Measurements from ENCODE around the gene TSPAN18. TPM values are rescaled to one million over a fixed set of nuclear protein-coding genes. Genes with fewer than 3 reads are reported as not detected.

TSPAN18 gene
- total RNA-seq, 2 experiments from 2014 or later = 1.4 to 2.3 TPM

GRCh38 chr11:44822369-44822768, 95.6 kb downstream of the TSPAN18 start:
- no peak for ATAC-seq
- H3K9me3 Mint-ChIP-seq (ENCODE audit: low read depth) = no peaks in the 10 kb centered on the region
- intact Hi-C loops (cut with DNase I, micrococcal nuclease) = loop anchor here in 1 of 2 experiments (5.0 kb wide), 1 partner anchor 70 kb away; no protein-coding TSS in a partner anchor
- H3K27ac Mint-ChIP-seq = no peak overlapping the region
- DNase-seq = no peak
- H3K4me3 Mint-ChIP-seq = no peak overlapping the region
- ChIA-PET CTCF (interaction anchor here (1.0 to 1.2 kb wide), 2 partner anchors 14 to 93 kb away, joined by 3 to 5 read pairs; no protein-coding TSS in a partner anchor), POLR2A (no interaction called here)
- no peaks in the 10 kb centered on the region for H3K36me3 Mint-ChIP-seq (ENCODE audit: low read depth)
- no peaks in the 10 kb centered on the region for H3K27me3 Mint-ChIP-seq
- no peaks in the 10 kb centered on the region for H3K4me1 Mint-ChIP-seq

- peak; percentile 25 for DNase-seq
- ChIA-PET CTCF (interaction anchor here (0.6 to 1.2 kb wide), 6 partner anchors 14 to 730 kb away, joined by 3 to 5 read pairs (median 4); no protein-coding TSS in a partner anchor), POLR2A (no interaction called here)
- Mint-ChIP-seq H3K27me3 (no peaks in the 10 kb centered on the region), H3K9me3 (ENCODE audit: low read depth) (no peaks in the 10 kb centered on the region), H3K4me3 (no peak overlapping the region), H3K4me1 (no peaks in the 10 kb centered on the region), H3K36me3 (ENCODE audit: low read depth) (no peaks in the 10 kb centered on the region), H3K27ac (no peak overlapping the region)
- peak; percentile 53 for ATAC-seq
- intact Hi-C loops (cut with DNase I, micrococcal nuclease) = loop anchor here in 1 of 2 experiments (5.0 kb wide), 1 partner anchor 69 kb away; no protein-coding TSS in a partner anchor
Observed at GRCh38 chr11:44823006-44823405, 96.2 kb downstream of the TSPAN18 start.

GRCh38 chr11:44823868-44824267, 97.1 kb downstream of the TSPAN18 start:
- CTCF ChIA-PET = interaction anchor here (0.7 to 1.2 kb wide), 6 partner anchors 9 to 112 kb away, joined by 3 to 5 read pairs (median 4); no protein-coding TSS in a partner anchor
- no peak for ATAC-seq

DNA sequence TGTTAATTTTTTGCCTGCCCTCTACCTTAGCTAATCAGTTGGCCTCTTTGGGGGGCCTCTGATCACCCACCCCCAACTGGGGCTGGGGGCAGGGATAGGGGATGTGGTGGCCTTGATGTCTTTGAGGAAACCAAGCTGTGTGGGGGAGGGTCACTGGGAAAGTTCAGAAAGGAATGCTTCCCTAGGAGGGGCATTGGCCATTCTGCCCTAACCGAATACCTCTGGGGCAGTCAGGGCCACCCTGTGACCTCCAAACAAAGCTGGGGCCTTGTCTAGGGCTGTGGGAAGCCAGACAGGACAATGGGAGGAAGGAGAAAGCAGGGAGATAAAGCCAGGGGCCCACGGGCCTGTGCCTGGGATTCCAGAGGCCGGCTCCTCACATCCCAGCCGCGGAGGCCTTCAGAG, 97.5 kb downstream of the TSPAN18 start:
- H3K27ac Mint-ChIP-seq = no peak overlapping the region

More at GRCh38 chr11:44823868-44824267, 97.1 kb downstream of the TSPAN18 start:
- intact Hi-C loops (cut with DNase I, micrococcal nuclease) = loop anchor here in 1 of 2 experiments (5.0 kb wide), 1 partner anchor 68 kb away; no protein-coding TSS in a partner anchor
- H3K4me3 Mint-ChIP-seq = no peak overlapping the region
- no peaks in the 10 kb centered on the region for H3K4me1 Mint-ChIP-seq
- no peaks in the 10 kb centered on the region for H3K36me3 Mint-ChIP-seq (ENCODE audit: low read depth)
- no peak overlapping the region for H3K27ac Mint-ChIP-seq
- POLR2A ChIA-PET = no interaction called here
- DNase-seq = no peak
- H3K9me3 Mint-ChIP-seq (ENCODE audit: low read depth) = no peaks in the 10 kb centered on the region
- no peaks in the 10 kb centered on the region for H3K27me3 Mint-ChIP-seq

GRCh38 chr11:44825058-44825785, 98.5 kb downstream of the TSPAN18 start:
- no peak overlapping the region for H3K4me3 Mint-ChIP-seq
- H3K27me3 Mint-ChIP-seq = no peaks in the 10 kb centered on the region
- no peaks in the 10 kb centered on the region for H3K4me1 Mint-ChIP-seq
- no peaks in the 10 kb centered on the region for H3K9me3 Mint-ChIP-seq (ENCODE audit: low read depth)
- ATAC-seq (no peak), DNase-seq (no peak)
- intact Hi-C loops (cut with DNase I, micrococcal nuclease) = no loop called here
- no peak overlapping the region for H3K27ac Mint-ChIP-seq
- H3K36me3 Mint-ChIP-seq (ENCODE audit: low read depth) = no peaks in the 10 kb centered on the region
- ChIA-PET CTCF (no interaction called here), POLR2A (no interaction called here)

More for the DNA sequence above, 97.5 kb downstream of the TSPAN18 start:
- no peak overlapping the region for H3K4me3 Mint-ChIP-seq
- ChIA-PET POLR2A (no interaction called here), CTCF (interaction anchor here (0.7 to 1.1 kb wide), 3 partner anchors 9 to 112 kb away, joined by 3 to 5 read pairs (median 3); no protein-coding TSS in a partner anchor)
- DNase-seq (no peak), ATAC-seq (no peak)
- H3K27me3 Mint-ChIP-seq = no peaks in the 10 kb centered on the region
- H3K36me3 Mint-ChIP-seq (ENCODE audit: low read depth) = no peaks in the 10 kb centered on the region
- no peaks in the 10 kb centered on the region for H3K9me3 Mint-ChIP-seq (ENCODE audit: low read depth)
- intact Hi-C loops (cut with DNase I, micrococcal nuclease) = loop anchor here in 1 of 2 experiments (5.0 kb wide), 1 partner anchor 68 kb away; no protein-coding TSS in a partner anchor
- no peaks in the 10 kb centered on the region for H3K4me1 Mint-ChIP-seq

- no peak overlapping the region for H3K4me3 Mint-ChIP-seq
- H3K36me3 Mint-ChIP-seq (ENCODE audit: low read depth) = no peaks in the 10 kb centered on the region
- ATAC-seq (no peak), DNase-seq (no peak)
- CTCF ChIA-PET = no interaction called here
- H3K27me3 Mint-ChIP-seq = no peaks in the 10 kb centered on the region
- POLR2A ChIA-PET = no interaction called here
- intact Hi-C loops (cut with DNase I, micrococcal nuclease) = no loop called here
- no peak overlapping the region for H3K27ac Mint-ChIP-seq
- no peaks in the 10 kb centered on the region for H3K9me3 Mint-ChIP-seq (ENCODE audit: low read depth)
- H3K4me1 Mint-ChIP-seq = no peaks in the 10 kb centered on the region
Observed at GRCh38 chr11:44826922-44827643, 100.3 kb downstream of the TSPAN18 start.

DNA sequence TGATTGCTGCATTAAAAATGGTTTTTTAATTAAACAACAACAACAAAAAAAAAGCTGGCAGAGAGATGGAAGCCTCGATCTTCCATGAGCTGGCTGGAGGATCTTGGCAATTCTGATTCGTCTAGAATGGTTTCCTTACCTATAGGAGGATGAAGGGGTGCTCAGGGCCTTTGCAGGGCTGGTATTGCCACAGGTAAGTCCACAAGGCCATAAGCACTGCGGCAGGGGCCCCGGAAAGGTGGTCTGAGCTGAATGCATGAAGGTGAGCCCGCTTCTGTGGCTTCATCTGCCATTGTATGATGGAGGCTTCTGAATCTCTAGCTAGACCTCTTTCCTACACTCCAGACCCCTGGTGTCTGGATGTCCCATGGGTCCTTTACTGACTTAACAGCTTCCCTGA, 101.5 kb downstream of the TSPAN18 start:
- intact Hi-C loops (cut with DNase I, micrococcal nuclease) = no loop called here
- H3K27me3 Mint-ChIP-seq = no peaks in the 10 kb centered on the region
- CTCF ChIA-PET = no interaction called here

GRCh38 chr11:44829838-44830237, 103.1 kb downstream of the TSPAN18 start:
- DNase-seq (no peak), ATAC-seq (no peak)
- H3K27me3 Mint-ChIP-seq = no peaks in the 10 kb centered on the region
- ChIA-PET POLR2A (no interaction called here), CTCF (interaction anchor here (0.5 kb wide), 1 partner anchor 105 kb away, joined by 3 read pairs; no protein-coding TSS in a partner anchor)
- intact Hi-C loops (cut with DNase I, micrococcal nuclease) = no loop called here
- H3K9me3 Mint-ChIP-seq (ENCODE audit: low read depth) = no peaks in the 10 kb centered on the region
- H3K4me1 Mint-ChIP-seq = no peaks in the 10 kb centered on the region
- no peaks in the 10 kb centered on the region for H3K36me3 Mint-ChIP-seq (ENCODE audit: low read depth)
- H3K4me3 Mint-ChIP-seq = no peak overlapping the region
- no peak overlapping the region for H3K27ac Mint-ChIP-seq

More for the DNA sequence above, 101.5 kb downstream of the TSPAN18 start:
- Mint-ChIP-seq H3K9me3 (ENCODE audit: low read depth) (no peaks in the 10 kb centered on the region), H3K36me3 (ENCODE audit: low read depth) (no peaks in the 10 kb centered on the region), H3K4me3 (no peak overlapping the region), H3K27ac (no peak overlapping the region), H3K4me1 (no peaks in the 10 kb centered on the region)
- no peak for DNase-seq
- POLR2A ChIA-PET = interaction anchor here (0.7 kb wide), 1 partner anchor 38 kb away, joined by 3 read pairs; no protein-coding TSS in a partner anchor
- ATAC-seq = no peak

DNA sequence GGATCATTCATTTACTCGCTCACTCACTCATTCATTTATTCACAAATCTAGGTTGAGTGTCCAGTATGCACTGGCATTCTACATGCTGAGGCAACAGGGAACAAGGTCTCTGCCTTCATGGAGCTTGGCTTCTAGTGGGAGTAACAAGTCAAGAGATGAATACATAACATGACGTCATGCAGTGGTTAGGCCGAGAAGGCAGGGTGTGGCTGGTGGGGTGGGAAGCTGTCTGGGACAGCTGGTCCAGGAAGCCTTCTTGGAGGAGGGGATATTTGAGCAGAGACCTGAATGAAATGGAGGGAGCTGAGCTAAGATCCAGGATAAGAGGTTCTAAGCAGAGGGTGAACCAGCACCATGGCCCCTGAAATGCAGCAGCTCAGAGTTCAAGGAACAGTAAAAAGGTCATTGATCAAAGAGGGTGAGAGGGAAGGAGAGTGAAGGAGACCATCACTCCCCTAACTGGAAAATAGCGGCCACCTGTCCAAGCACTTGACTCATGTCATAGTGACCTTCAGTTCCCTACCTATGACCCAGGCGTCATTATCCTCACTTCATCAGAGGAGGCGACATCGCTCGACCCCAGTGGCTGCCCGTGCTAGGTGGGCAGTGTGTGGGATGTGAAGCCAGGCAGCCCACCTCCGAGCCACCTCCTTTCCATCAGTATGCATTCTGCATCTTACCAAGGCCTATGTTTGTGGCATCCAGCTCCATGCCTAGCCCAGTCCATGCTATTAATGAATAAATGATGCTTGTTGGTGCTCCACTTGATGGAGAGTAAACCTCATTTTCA, 105.0 kb downstream of the TSPAN18 start:
- Mint-ChIP-seq H3K36me3 (ENCODE audit: low read depth) (no peaks in the 10 kb centered on the region), H3K4me1 (no peaks in the 10 kb centered on the region), H3K4me3 (no peak overlapping the region), H3K27me3 (no peaks in the 10 kb centered on the region), H3K27ac (no peak overlapping the region), H3K9me3 (ENCODE audit: low read depth) (no peaks in the 10 kb centered on the region)
- ATAC-seq = no peak
- ChIA-PET POLR2A (no interaction called here), CTCF (interaction anchor here (0.7 to 1.3 kb wide), 3 partner anchors 12 to 887 kb away, joined by 3 to 4 read pairs (median 3); no protein-coding TSS in a partner anchor)
- intact Hi-C loops (cut with DNase I, micrococcal nuclease) = no loop called here
- no peak for DNase-seq

GRCh38 chr11:44832452-44832851, 105.7 kb downstream of the TSPAN18 start:
- Mint-ChIP-seq H3K27me3 (peaks cover 3% of the 10 kb centered on the region), H3K27ac (no peak overlapping the region), H3K36me3 (ENCODE audit: low read depth) (no peaks in the 10 kb centered on the region), H3K9me3 (ENCODE audit: low read depth) (no peaks in the 10 kb centered on the region), H3K4me1 (no peaks in the 10 kb centered on the region), H3K4me3 (no peak overlapping the region)
- intact Hi-C loops (cut with DNase I, micrococcal nuclease) = no loop called here
- no peak for DNase-seq
- POLR2A ChIA-PET = no interaction called here
- CTCF ChIA-PET = interaction anchor here (0.9 kb wide), 1 partner anchor 887 kb away, joined by 3 read pairs; no protein-coding TSS in a partner anchor
- ATAC-seq = no peak
